Activated naive CD4-positive, alpha-beta T cell treated with anti-CD3 and anti-CD28 coated beads, Interleukin-2, amount 10 ng/mL, durations not matched to agents 7 days and 5 days (primary cell): ENCODE data around the gene GPR143.

Source experiments
- CTCF ChIA-PET: fragments of 350-600 bp; sonication (Branson Sonifier 250); formaldehyde crosslinking; loops from one replicate; lab custom pipeline; 2021; ENCODE audit warnings: antibody characterized with exemption; lab: Charles Lee
- DNase-seq: peaks from one replicate; pipeline ENCODE4 v3.0.0-alpha.2; 2020
- H3K27ac Mint-ChIP-seq: one replicate; pipeline ENCODE4 v1.8.0; 2021; ENCODE audit warnings: mild to moderate bottlenecking, moderate library complexity, mixed read lengths
- H3K27me3 Mint-ChIP-seq: one replicate; pipeline ENCODE4 v1.8.0; 2021; ENCODE audit warnings: mild to moderate bottlenecking, mixed read lengths
- H3K36me3 Mint-ChIP-seq: one replicate; pipeline ENCODE4 v1.8.0; 2021; ENCODE audit warnings: mixed read lengths
- H3K4me1 Mint-ChIP-seq: one replicate; pipeline ENCODE4 v1.8.0; 2021; ENCODE audit warnings: mixed read lengths
- H3K4me3 Mint-ChIP-seq: one replicate; pipeline ENCODE4 v1.8.0; 2021; ENCODE audit warnings: mild to moderate bottlenecking, moderate library complexity, mixed read lengths
- H3K9me3 Mint-ChIP-seq: one replicate; pipeline ENCODE4 v1.8.0; 2021; ENCODE audit warnings: mixed read lengths

Gene GPR143

DNA sequence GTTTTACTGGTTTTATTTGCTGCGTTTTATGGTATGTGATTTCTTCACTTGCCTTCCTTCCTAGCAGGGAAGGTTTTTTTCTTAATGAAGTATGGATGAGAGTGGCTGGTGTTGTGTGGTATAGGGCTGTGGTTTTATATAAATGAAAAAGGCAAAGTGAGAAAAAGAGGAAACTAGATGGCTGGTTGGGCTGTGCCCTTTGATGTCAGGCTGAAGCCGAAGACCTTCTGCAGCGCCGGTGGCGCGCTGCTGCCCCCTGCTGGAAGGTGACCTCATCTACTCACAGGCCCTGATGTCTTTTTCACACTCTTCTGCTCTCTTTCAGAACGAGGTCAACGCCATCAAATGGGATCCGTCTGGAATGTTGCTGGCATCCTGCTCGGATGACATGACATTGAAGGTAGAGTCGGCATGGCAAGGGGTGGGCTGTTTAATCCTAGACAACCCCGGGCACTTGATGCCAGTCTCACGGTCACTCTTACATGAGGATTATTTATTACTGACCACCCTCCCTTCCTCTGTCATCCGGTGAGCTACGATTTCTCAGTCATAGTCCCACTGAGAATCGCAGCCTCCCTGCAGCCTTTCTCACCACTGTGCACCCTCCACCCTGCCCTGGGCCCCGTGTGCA lies 56.6 kb downstream of the GPR143 start:
- Mint-ChIP-seq H3K36me3 (peaks cover 11% of the 10 kb centered on the region), H3K27ac (peak overlapping the region; percentile 9), H3K27me3 (no peaks in the 10 kb centered on the region), H3K9me3 (no peaks in the 10 kb centered on the region), H3K4me3 (no peak overlapping the region), H3K4me1 (peaks cover 11% of the 10 kb centered on the region)
- CTCF ChIA-PET, result interaction anchor here (0.9 kb wide), 1 partner anchor 740 kb away, joined by 4 read pairs; no protein-coding TSS in a partner anchor
- DNase-seq, result peak; percentile 82

DNA sequence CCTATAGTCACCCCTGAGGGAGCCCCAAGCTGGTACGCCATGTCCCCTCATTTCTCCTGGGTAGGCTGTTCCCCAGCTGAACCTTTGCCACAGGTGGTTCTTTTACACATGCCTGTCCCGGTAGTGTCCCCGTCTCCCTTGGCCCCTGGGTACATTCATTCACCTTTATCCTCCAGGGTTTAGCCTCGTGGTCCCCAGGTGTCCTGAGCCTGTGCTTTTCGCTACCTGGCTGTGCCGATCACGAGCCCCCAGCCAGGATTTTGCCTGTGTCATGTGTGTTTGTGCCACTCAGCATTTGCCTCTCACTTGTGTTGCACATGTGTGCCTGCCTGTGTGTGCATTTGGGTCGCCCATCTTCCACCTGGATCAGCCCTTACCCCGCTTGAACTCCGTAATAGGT lies 57.6 kb downstream of the GPR143 start:
- DNase-seq, result no peak
- H3K4me3 Mint-ChIP-seq, result no peak overlapping the region
- no peak overlapping the region for H3K27ac Mint-ChIP-seq
- H3K27me3 Mint-ChIP-seq, result no peaks in the 10 kb centered on the region
- CTCF ChIA-PET, result no interaction called here
- H3K9me3 Mint-ChIP-seq, result no peaks in the 10 kb centered on the region
- peaks cover 11% of the 10 kb centered on the region for H3K36me3 Mint-ChIP-seq
- peaks cover 11% of the 10 kb centered on the region for H3K4me1 Mint-ChIP-seq

DNA sequence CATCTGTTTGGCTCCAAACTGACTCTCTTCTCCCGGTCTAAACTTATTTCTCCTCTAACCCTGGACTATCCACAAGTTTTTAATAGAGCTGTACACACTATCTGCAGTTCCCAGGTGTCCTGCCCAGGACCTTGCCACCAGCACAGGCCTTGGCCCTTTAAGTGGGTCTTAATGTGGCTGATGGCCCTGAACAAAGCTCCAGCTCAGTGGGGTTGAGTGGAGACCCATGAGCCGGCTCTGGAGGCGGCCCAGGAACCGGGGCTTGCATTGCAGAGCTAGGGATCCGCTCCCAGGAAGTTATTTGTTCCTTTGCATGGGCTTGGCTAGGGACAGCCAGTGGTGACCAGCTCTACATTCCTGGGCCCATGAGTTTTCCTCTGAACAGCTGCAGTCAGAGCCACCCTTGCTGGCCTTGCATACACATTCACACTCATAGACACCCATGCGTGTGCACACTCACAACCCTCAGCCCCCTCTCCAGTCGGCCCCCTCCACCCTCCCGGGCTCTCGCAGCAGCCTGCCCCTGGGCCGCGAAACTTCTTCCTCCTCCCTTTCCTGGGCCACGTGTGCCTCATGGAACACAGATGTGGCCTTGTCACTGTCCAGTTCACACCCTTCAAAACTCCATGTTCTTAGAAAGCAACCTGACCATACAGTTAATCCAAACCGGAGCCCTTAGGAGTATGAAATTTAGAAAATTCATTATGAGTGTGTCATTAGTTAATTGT lies 58.2 kb downstream of the GPR143 start:
- no peak overlapping the region for H3K27ac Mint-ChIP-seq
- CTCF ChIA-PET, result no interaction called here
- no peak overlapping the region for H3K4me3 Mint-ChIP-seq
- no peak for DNase-seq
- no peaks in the 10 kb centered on the region for H3K9me3 Mint-ChIP-seq
- H3K4me1 Mint-ChIP-seq, result peaks cover 11% of the 10 kb centered on the region
- peaks cover 10% of the 10 kb centered on the region for H3K36me3 Mint-ChIP-seq
- no peaks in the 10 kb centered on the region for H3K27me3 Mint-ChIP-seq

DNA sequence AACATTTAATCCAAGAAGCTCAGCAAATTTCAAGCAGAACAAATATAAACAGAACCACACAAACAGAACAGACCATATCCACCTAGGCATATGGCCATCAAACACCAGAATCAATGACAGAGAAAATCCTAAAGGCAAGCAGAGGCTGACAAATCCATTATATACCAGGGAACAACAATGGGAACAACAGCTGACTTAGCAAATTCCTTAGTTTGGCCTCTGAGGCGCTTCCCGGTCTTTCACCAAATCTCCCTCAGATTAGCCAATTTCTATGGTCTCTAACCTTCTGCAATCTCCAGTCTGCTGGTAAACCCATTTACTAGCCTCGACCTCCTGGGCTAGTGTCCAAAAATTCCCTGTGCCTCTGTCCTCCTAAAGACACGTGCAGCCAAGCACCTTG lies 59.2 kb downstream of the GPR143 start:
- peaks cover 14% of the 10 kb centered on the region for H3K36me3 Mint-ChIP-seq
- DNase-seq, result no peak
- peaks cover 11% of the 10 kb centered on the region for H3K4me1 Mint-ChIP-seq
- CTCF ChIA-PET, result no interaction called here
- H3K27me3 Mint-ChIP-seq, result no peaks in the 10 kb centered on the region
- H3K4me3 Mint-ChIP-seq, result no peak overlapping the region
- H3K27ac Mint-ChIP-seq, result no peak overlapping the region
- H3K9me3 Mint-ChIP-seq, result no peaks in the 10 kb centered on the region

DNA sequence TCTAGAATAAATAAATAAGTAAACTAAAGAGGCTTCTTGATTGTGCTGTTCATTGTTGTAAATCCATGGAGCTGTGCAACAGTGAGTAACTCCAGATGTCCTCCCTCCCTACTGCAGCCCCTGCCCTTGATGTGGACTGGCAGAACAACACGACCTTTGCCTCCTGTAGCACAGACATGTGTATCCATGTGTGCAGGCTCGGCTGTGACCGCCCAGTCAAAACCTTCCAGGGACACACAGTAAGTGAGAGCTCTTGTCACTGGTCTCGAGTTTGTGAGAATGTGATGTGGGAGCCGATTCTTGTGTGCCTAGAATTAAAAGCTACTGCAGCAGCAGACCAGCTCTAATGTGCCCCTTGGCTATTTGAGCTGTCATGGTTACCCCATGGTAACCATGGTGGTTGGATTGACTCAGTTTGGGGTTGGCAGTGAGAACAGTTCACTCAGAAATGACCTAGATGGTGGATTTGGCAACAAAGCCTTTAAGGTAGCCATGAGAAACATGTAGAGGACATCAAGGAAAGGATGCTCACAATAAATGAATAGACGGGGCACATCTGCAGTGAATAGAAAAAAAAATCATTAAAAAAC lies 60.7 kb downstream of the GPR143 start:
- Mint-ChIP-seq H3K4me1 (peaks cover 11% of the 10 kb centered on the region), H3K27ac (no peak overlapping the region), H3K4me3 (no peak overlapping the region), H3K9me3 (no peaks in the 10 kb centered on the region), H3K36me3 (peaks cover 25% of the 10 kb centered on the region), H3K27me3 (no peaks in the 10 kb centered on the region)
- no peak for DNase-seq
- CTCF ChIA-PET, result no interaction called here

DNA sequence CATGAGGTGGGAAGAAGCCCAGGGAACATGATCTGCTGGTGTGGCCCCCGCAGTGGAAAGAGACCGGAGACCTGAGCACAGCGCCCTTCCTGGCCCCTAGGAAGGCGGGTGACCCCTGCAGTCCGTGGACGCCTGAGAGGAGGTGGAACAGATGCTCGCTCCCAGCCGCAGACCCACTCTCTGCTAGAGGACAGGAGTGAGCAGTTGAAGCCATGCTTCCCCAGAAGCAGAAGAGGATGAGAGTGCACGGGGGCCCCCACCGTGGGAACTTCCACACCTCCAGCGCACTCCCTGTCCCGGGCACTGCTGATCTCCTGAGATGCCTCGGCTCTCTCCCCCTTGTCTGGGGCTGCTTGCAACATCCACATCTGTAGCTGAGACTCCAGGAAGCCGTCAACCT lies 62.2 kb downstream of the GPR143 start:
- H3K4me1 Mint-ChIP-seq, result peaks cover 2% of the 10 kb centered on the region
- H3K9me3 Mint-ChIP-seq, result no peaks in the 10 kb centered on the region
- DNase-seq, result no peak
- H3K27ac Mint-ChIP-seq, result no peak overlapping the region
- H3K36me3 Mint-ChIP-seq, result peaks cover 28% of the 10 kb centered on the region
- CTCF ChIA-PET, result no interaction called here
- H3K27me3 Mint-ChIP-seq, result no peaks in the 10 kb centered on the region
- no peak overlapping the region for H3K4me3 Mint-ChIP-seq

DNA sequence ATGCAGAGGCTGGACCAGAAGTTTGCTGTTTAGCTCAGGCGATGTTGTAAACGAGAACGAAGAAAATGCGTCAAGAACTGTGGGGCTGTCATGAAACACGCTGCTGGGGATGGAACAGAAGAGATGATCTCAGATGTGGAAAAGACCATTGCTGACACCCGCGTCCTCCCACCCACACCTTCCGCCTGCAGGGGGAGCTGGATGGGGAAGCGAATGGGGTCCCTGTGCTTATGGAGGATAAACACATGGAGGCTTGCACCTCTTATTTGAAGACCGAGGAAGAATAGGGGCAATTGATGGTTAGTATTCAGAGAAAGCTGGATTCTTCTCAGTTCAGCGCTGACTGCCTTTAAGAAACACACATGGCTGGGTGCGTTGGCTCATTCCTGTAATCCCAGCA lies 63.9 kb downstream of the GPR143 start:
- Mint-ChIP-seq H3K36me3 (peaks cover 28% of the 10 kb centered on the region), H3K9me3 (no peaks in the 10 kb centered on the region), H3K4me1 (no peaks in the 10 kb centered on the region), H3K27ac (no peak overlapping the region), H3K4me3 (no peak overlapping the region), H3K27me3 (no peaks in the 10 kb centered on the region)
- CTCF ChIA-PET, result no interaction called here
- DNase-seq, result no peak

DNA sequence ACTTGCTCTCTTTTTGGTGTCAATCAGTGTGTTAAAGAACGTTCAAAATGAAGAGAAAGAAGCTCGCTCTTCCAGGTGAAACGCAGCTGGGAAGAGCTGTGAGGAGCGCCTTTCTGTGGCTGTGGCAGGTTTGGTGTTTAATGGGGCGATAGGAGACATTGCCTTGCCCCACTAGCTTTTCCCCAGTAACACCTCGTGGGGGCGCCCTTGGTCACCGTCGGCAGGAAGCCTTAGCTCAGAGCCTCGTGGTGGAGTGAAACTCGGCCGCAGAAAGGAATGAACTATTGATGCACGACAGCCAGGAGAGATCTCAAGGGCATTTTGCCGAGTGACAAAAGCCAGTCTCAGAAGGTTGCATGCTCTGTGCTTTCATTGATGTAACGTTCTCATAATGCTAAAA lies 65.1 kb downstream of the GPR143 start:
- Mint-ChIP-seq H3K4me3 (no peak overlapping the region), H3K9me3 (no peaks in the 10 kb centered on the region), H3K27ac (no peak overlapping the region), H3K27me3 (no peaks in the 10 kb centered on the region), H3K36me3 (peaks cover 34% of the 10 kb centered on the region), H3K4me1 (no peaks in the 10 kb centered on the region)
- no peak for DNase-seq
- CTCF ChIA-PET, result no interaction called here

DNA sequence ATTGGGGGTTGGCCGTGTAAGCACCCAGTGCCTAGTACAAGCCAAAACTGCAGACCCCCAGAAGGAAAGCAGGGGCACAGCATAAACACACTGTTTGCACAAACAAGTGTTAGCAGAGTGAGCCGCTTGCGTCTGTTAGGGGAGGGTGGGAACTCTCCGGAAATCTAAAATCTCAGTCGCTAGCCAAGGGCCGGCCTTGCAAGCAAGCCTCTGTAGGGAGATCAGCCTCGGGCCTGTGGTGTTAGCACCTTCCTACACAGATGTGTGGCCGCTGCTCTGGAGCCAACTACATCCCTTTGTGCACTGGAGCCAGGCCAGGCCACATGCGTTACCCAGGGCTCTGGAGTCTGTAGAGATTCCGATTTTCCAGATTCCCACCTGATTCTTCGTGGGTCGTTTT lies 67.1 kb downstream of the GPR143 start:
- DNase-seq, result no peak
- Mint-ChIP-seq H3K27ac (no peak overlapping the region), H3K36me3 (peaks cover 35% of the 10 kb centered on the region), H3K9me3 (no peaks in the 10 kb centered on the region), H3K4me1 (peaks cover 2% of the 10 kb centered on the region), H3K4me3 (no peak overlapping the region), H3K27me3 (no peaks in the 10 kb centered on the region)
- CTCF ChIA-PET, result no interaction called here

DNA sequence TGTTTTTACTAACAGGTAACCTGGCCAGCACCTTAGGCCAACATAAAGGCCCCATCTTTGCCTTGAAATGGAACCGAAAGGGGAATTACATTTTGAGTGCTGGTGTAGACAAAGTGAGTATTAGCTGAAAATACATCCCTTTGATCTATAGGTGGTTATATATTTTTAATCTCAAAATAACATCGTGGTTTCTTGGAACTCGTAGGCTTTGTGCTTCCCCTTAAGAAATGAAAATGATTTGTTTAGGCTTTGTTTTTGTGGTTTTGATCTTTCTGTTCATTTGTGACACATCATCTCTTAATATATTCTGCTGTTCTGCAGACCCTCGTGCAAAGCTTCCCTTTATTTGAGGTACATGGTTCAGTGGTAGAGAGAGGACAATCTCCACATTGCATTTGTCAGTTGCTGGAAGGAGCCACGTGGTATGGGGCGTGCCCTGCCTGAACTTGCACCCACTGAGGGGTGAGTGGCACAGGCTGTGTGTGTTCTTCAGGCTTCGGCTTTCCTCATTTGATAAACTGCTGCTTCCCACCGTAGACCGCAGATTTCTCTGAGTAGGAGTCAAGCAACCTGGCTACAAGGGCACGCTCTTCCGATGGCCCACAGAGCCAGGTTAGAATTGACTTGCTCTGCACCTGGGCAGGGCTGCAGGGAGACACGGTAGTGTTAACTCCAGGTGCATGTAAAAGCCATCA lies 72.2 kb downstream of the GPR143 start:
- H3K36me3 Mint-ChIP-seq, result peaks cover 30% of the 10 kb centered on the region
- no peak overlapping the region for H3K27ac Mint-ChIP-seq
- peaks cover 12% of the 10 kb centered on the region for H3K4me1 Mint-ChIP-seq
- DNase-seq, result no peak
- CTCF ChIA-PET, result no interaction called here
- H3K4me3 Mint-ChIP-seq, result no peak overlapping the region
- H3K27me3 Mint-ChIP-seq, result no peaks in the 10 kb centered on the region
- H3K9me3 Mint-ChIP-seq, result no peaks in the 10 kb centered on the region

DNA sequence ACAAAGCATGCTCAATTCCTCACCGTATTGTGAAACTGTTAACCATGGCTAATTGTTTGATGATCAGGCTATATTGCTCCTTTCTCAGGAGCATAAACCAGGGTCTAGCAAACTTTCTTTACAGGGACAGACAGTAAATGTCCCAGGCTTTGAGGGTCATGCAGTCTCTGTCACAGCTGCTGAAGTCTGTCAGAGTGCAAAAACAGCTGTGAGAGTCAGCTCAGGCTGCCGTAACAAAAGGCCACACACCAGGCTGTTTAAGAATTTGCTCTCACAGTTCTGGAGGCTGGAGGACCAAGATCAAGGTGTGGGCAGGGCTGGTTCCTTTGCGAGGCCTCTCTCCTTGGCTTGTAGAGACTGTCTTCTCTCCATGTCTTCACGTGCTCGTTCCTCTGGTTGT lies 75.6 kb downstream of the GPR143 start:
- Mint-ChIP-seq H3K9me3 (no peaks in the 10 kb centered on the region), H3K36me3 (peaks cover 30% of the 10 kb centered on the region)

DNA sequence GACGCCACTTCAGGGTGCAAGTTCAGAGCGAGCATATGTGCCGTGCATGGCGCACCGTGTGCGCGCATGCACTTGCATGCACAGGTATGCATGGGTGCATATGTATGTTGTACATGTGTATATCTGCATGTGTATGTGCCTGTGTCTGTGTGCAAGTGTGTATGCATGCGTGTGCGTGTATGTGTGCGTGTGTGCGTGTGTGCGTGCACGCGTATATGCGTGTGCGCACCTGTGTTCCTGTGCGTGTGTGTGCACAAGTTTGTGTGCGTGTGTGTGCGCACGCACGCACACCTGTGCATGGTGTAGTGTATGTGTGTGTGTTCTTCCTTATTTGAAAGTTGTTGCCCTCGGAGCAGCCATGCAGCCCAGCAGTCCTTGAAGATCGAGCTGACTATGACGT lies 76.8 kb downstream of the GPR143 start:
- no peak overlapping the region for H3K4me3 Mint-ChIP-seq
- CTCF ChIA-PET, result no interaction called here
- H3K36me3 Mint-ChIP-seq, result peaks cover 28% of the 10 kb centered on the region
- H3K4me1 Mint-ChIP-seq, result peaks cover 12% of the 10 kb centered on the region
- no peaks in the 10 kb centered on the region for H3K9me3 Mint-ChIP-seq
- H3K27me3 Mint-ChIP-seq, result no peaks in the 10 kb centered on the region
- H3K27ac Mint-ChIP-seq, result no peak overlapping the region
- no peak for DNase-seq

More for the DNA sequence above, 75.6 kb downstream of the GPR143 start:
- Mint-ChIP-seq H3K27ac (no peak overlapping the region), H3K4me3 (no peak overlapping the region), H3K4me1 (peaks cover 12% of the 10 kb centered on the region), H3K27me3 (no peaks in the 10 kb centered on the region)
- CTCF ChIA-PET, result no interaction called here
- DNase-seq, result no peak

DNA sequence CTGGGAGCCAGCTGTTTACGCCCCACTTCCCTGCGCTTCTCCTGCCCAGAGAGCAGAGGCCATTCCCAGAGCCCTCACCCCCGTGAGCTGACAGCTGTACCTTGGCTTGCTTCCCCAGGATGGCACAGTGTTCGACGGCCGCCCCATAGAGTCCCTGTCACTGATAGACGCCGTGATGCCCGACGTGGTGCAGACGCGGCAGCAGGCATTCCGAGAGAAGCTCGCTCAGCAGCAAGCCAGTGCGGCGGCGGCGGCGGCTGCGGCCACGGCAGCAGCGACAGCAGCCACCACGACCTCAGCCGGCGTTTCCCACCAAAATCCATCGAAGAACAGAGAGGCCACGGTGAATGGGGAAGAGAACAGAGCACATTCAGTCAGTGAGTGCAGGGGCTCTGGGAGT lies 77.7 kb downstream of the GPR143 start:
- Mint-ChIP-seq H3K36me3 (peaks cover 20% of the 10 kb centered on the region), H3K9me3 (no peaks in the 10 kb centered on the region), H3K4me1 (peaks cover 4% of the 10 kb centered on the region), H3K4me3 (no peak overlapping the region), H3K27me3 (no peaks in the 10 kb centered on the region), H3K27ac (no peak overlapping the region)
- no peak for DNase-seq
- CTCF ChIA-PET, result no interaction called here

DNA sequence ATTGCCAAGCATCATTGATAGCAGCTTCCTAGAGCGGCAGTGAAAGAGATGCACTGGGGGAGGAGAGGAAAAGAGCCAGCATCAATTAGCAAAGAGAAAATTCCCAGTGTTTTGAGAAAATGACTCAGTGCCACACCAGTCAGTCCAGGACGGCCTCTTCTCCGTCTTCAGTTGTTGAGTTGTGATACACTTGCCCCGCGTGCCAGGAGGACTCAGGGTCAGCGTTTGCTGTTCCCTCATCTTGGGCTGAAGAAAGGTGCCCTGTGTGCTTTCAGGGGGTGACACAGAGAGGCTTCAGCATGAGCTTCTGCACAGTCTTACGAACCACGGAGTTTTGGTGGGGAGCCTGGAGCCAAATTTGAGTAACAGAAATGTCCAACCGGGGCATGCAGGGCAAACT lies 82.3 kb downstream of the GPR143 start:
- no peaks in the 10 kb centered on the region for H3K27me3 Mint-ChIP-seq
- H3K36me3 Mint-ChIP-seq, result peaks cover 21% of the 10 kb centered on the region
- H3K27ac Mint-ChIP-seq, result no peak overlapping the region
- peaks cover 2% of the 10 kb centered on the region for H3K9me3 Mint-ChIP-seq
- H3K4me1 Mint-ChIP-seq, result peaks cover 7% of the 10 kb centered on the region
- CTCF ChIA-PET, result no interaction called here
- DNase-seq, result no peak
- H3K4me3 Mint-ChIP-seq, result no peak overlapping the region
